HUES48 (cell line): ENCODE results near the gene CFAP45.

Experiments
- H3K27ac ChIP-seq: one replicate; pipeline ENCODE4 v1.7.0; 2013; ENCODE audit warnings: low read depth, low read length, inconsistent platforms
- H3K27me3 ChIP-seq: 2 replicates; pipeline ENCODE4 v1.6.1; 2013; ENCODE audit warnings: mild to moderate bottlenecking, low read length; ENCODE audit not compliant: control insufficient read depth, insufficient read depth
- H3K36me3 ChIP-seq: 2 replicates; pipeline ENCODE4 v1.6.1; 2013; ENCODE audit warnings: low read length; ENCODE audit not compliant: control insufficient read depth, insufficient read depth
- H3K4me1 ChIP-seq: 2 replicates; pipeline ENCODE4 v1.6.1; 2013; ENCODE audit warnings: mild to moderate bottlenecking, low read length; ENCODE audit not compliant: control insufficient read depth, insufficient read depth
- H3K4me3 ChIP-seq: 2 replicates; pipeline ENCODE4 v1.5.1; 2013; ENCODE audit warnings: mild to moderate bottlenecking, low read depth, low read length
- H3K9ac ChIP-seq: 2 replicates; pipeline ENCODE4 v1.6.1; 2013; ENCODE audit warnings: mild to moderate bottlenecking, low read depth, low read length, moderate library complexity
- H3K9me3 ChIP-seq: 2 replicates; pipeline ENCODE4 v1.6.1; 2013; ENCODE audit warnings: low read length; ENCODE audit not compliant: control insufficient read depth, insufficient read depth

Gene CFAP45

DNA sequence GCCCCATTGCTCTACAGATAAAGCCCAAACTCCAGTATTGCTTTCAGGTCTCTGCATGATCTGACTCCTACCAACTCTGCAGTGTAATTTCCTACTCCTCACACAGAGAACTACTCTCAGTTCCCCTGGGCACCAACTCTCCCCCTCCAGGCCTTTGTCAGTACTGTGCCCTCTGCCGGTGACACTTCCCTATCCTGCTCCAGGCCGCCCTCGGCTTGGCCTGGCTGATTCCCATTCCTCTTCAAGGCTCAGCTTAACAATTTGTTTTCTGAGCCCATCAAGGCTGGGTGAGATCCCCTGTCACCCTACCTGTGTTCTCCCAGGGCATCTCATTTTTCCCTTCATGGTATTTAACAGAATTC, 70.7 kb downstream of the CFAP45 start:
- Histone ChIP-seq H3K9ac (no peak overlapping the region), H3K4me3 (no peak overlapping the region), H3K36me3 (no peaks in the 10 kb centered on the region), H3K27me3 (peaks cover 31% of the 10 kb centered on the region), H3K4me1 (peaks cover 10% of the 10 kb centered on the region; the same call in 1 of the 2 replicates), H3K9me3 (no peaks in the 10 kb centered on the region), H3K27ac (no peak overlapping the region)

DNA sequence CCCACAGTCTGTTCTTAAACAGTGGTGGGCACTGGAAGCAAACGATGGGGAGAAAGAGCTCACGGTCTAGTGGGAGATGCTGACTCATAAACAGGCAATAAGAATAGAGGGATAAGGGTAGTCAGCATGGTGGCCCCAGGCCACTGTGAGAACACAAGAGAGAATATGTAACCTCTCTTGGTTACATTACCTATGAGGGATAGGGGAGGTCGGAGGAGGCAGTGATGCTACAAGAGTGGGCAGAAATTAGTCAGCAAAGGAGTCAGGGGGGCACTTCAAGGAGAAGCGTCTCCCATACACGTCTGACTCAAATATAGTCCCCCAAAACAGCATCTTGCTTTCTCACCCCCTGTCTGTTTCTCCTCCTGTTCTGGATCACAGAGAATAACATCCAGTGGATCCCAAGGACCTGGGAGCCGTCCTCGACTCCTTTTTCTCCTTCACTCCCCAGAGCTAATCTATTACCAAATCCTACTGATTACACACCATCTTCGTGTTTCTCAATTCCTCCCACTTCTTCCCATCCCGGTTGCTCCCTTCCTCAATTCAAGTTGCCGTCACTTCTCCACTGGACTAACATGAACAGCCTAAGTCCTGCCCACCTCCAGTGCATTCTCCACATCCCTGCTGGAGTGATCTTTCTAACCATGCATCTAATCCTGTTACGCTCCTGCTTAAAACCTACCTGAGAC, 71.2 kb downstream of the CFAP45 start:
- H3K36me3 ChIP-seq, result no peaks in the 10 kb centered on the region
- no peak overlapping the region for H3K9ac ChIP-seq
- H3K27me3 ChIP-seq, result peaks cover 28% of the 10 kb centered on the region
- H3K27ac ChIP-seq, result no peak overlapping the region
- H3K9me3 ChIP-seq, result no peaks in the 10 kb centered on the region
- no peak overlapping the region for H3K4me3 ChIP-seq
- peaks cover 10% of the 10 kb centered on the region; the same call in 1 of the 2 replicates for H3K4me1 ChIP-seq

- H3K4me3 ChIP-seq, result no peak overlapping the region
- no peaks in the 10 kb centered on the region for H3K36me3 ChIP-seq
- peaks cover 27% of the 10 kb centered on the region for H3K27me3 ChIP-seq
- H3K27ac ChIP-seq, result no peak overlapping the region
- H3K9ac ChIP-seq, result no peak overlapping the region
- no peaks in the 10 kb centered on the region for H3K9me3 ChIP-seq
- peaks cover 10% of the 10 kb centered on the region; the same call in 1 of the 2 replicates for H3K4me1 ChIP-seq
Measured at GRCh38 chr1:159828176-159828575, 71.8 kb downstream of the CFAP45 start.

GRCh38 chr1:159827549-159827948, 72.4 kb downstream of the CFAP45 start:
- Histone ChIP-seq H3K4me1 (peaks cover 10% of the 10 kb centered on the region; the same call in 1 of the 2 replicates), H3K9me3 (no peaks in the 10 kb centered on the region), H3K4me3 (no peak overlapping the region), H3K36me3 (no peaks in the 10 kb centered on the region), H3K27me3 (peaks cover 32% of the 10 kb centered on the region), H3K9ac (no peak overlapping the region), H3K27ac (no peak overlapping the region)

DNA sequence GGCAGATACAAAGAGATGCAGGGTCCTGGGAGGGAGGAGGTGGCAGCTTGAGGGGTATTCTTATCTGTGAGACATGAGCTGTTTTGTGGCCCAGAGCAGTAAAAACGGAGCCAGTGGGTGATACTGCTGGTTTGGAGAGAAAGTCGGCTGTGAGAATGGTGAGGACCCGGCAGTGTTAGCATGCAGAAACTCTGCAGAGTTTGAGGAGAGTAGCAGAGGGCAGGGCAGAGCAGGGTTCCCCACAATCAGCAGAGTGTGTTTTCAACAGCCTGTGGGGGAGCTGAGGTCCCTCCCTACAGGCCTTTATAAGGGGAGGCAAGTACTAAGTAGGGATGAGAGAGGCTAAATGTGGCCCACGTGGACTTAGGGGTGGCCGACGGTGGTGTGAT, 72.9 kb downstream of the CFAP45 start:
- Histone ChIP-seq H3K27me3 (peaks cover 36% of the 10 kb centered on the region), H3K36me3 (no peaks in the 10 kb centered on the region), H3K27ac (no peak overlapping the region), H3K9ac (no peak overlapping the region), H3K4me1 (peaks cover 8% of the 10 kb centered on the region; the same call in 1 of the 2 replicates), H3K9me3 (no peaks in the 10 kb centered on the region), H3K4me3 (no peak overlapping the region)

- no peak within 1 kb of the TSS for H3K9ac ChIP-seq
- H3K4me1 ChIP-seq, result peaks cover 2% of the 10 kb centered on the region; the same call in 1 of the 2 replicates
- H3K27ac ChIP-seq, result no peak within 1 kb of the TSS
- peaks cover 38% of the 10 kb centered on the region for H3K27me3 ChIP-seq
- H3K9me3 ChIP-seq, result no peaks in the 10 kb centered on the region
- H3K4me3 ChIP-seq, result no peak within 1 kb of the TSS
- H3K36me3 ChIP-seq, result no peaks in the 10 kb centered on the region
Measured at GRCh38 chr1:159826441-159827101, 73.4 kb downstream of the CFAP45 start, which contains the start of gene SLAMF8. Gene SLAMF8, plus strand, starts transcription at chr1:159826873. Its CDS starts 26 bp downstream, at chr1:159826899.

- no peaks in the 10 kb centered on the region for H3K4me1 ChIP-seq
- H3K36me3 ChIP-seq, result no peaks in the 10 kb centered on the region
- H3K9me3 ChIP-seq, result no peaks in the 10 kb centered on the region
- H3K27me3 ChIP-seq, result peaks cover 31% of the 10 kb centered on the region
- H3K27ac ChIP-seq, result no peak overlapping the region
- no peak overlapping the region for H3K4me3 ChIP-seq
- no peak overlapping the region for H3K9ac ChIP-seq
Measured at GRCh38 chr1:159825564-159825963, 74.4 kb downstream of the CFAP45 start.

GRCh38 chr1:159823406-159823805, 76.6 kb downstream of the CFAP45 start:
- peaks cover 19% of the 10 kb centered on the region; the same call in 1 of the 2 replicates for H3K27me3 ChIP-seq
- no peaks in the 10 kb centered on the region for H3K36me3 ChIP-seq
- no peaks in the 10 kb centered on the region for H3K4me1 ChIP-seq
- H3K9ac ChIP-seq, result no peak overlapping the region
- H3K9me3 ChIP-seq, result no peaks in the 10 kb centered on the region
- no peak overlapping the region for H3K4me3 ChIP-seq
- H3K27ac ChIP-seq, result no peak overlapping the region
